DMS53 (cell line): ENCODE results near the gene ATP8B1.

Experiments
- DNase-seq: peaks from one replicate; lab custom pipeline; 2025; lab: John Stamatoyannopoulos, UW

The ATP8B1 gene

GRCh38 chr18:57792631-57793301 lies 10.3 kb downstream of the ATP8B1 start:
- DNase-seq: peak; percentile 93

GRCh38 chr18:57791911-57792310 lies 11.2 kb downstream of the ATP8B1 start:
- DNase-seq: peak; percentile 50

- no peak for DNase-seq
These were observed 11.9 kb downstream of the ATP8B1 start for GRCh38 chr18:57791192-57791591.

- no peak for DNase-seq
These were observed 12.8 kb downstream of the ATP8B1 start for GRCh38 chr18:57790316-57790715.

GRCh38 chr18:57789759-57790158 lies 13.4 kb downstream of the ATP8B1 start:
- no peak for DNase-seq

GRCh38 chr18:57789090-57789489 lies 14.0 kb downstream of the ATP8B1 start:
- no peak for DNase-seq

- no peak for DNase-seq
These were observed 15.9 kb downstream of the ATP8B1 start for GRCh38 chr18:57787068-57787685.

GRCh38 chr18:57785751-57786437 lies 17.2 kb downstream of the ATP8B1 start:
- DNase-seq: no peak

- DNase-seq: no peak
These were observed 18.4 kb downstream of the ATP8B1 start for GRCh38 chr18:57784801-57785114.

- DNase-seq: no peak
These were observed 18.9 kb downstream of the ATP8B1 start for GRCh38 chr18:57784034-57784800.

- DNase-seq: no peak
These were observed 21.1 kb downstream of the ATP8B1 start for GRCh38 chr18:57782049-57782448.

GRCh38 chr18:57780706-57781347 lies 22.3 kb downstream of the ATP8B1 start:
- peak; percentile 60 for DNase-seq

- peak; percentile 55 for DNase-seq
These were observed 22.8 kb downstream of the ATP8B1 start for GRCh38 chr18:57780318-57780705.

GRCh38 chr18:57776767-57777166 lies 26.3 kb downstream of the ATP8B1 start:
- DNase-seq: no peak

- no peak for DNase-seq
These were observed 26.8 kb downstream of the ATP8B1 start for GRCh38 chr18:57776354-57776753.

GRCh38 chr18:57775937-57776336 lies 27.2 kb downstream of the ATP8B1 start:
- DNase-seq: no peak

- DNase-seq: peak; percentile 87
These were observed 30.7 kb downstream of the ATP8B1 start for GRCh38 chr18:57772387-57772799.

- DNase-seq: peak; percentile 44
These were observed 31.5 kb downstream of the ATP8B1 start for GRCh38 chr18:57771626-57772025.

- DNase-seq: peak; percentile 59
These were observed 31.9 kb downstream of the ATP8B1 start for GRCh38 chr18:57771193-57771592.

GRCh38 chr18:57768537-57769326 lies 34.4 kb downstream of the ATP8B1 start:
- DNase-seq: peak; percentile 90
